AG04449 (cell line): Measurements from ENCODE around the gene RSU1.
"Not testable (repeated sequence)": the region's sequence is repeated elsewhere in the genome, so short reads cannot be mapped to it uniquely, and the experiment has no call there.

ENCODE experiments used
- CTCF ChIA-PET: fragments of 350-600 bp; formaldehyde crosslinking; extraction: SDS; loops from one replicate; lab custom pipeline; 2021; ENCODE audit warnings: antibody characterized with exemption; lab: Yijun Ruan, JAX
- POLR2A ChIA-PET: fragments of 400-600, 350-600 bp; formaldehyde crosslinking; extraction: SDS; loops from one replicate; lab custom pipeline; 2020; ENCODE audit warnings: antibody characterized with exemption, inconsistent platforms; lab: Yijun Ruan, JAX
- DNase-seq: peaks from one replicate; pipeline ENCODE4 v3.0.0-alpha.2; 2010; ENCODE audit warnings: low read depth, low spot score
- H3K4me3 ChIP-seq: 2 replicates; pipeline ENCODE4 v1.5.1; 2011; ENCODE audit warnings: low read depth, mild to moderate bottlenecking, control low read depth, low read length
- CTCF ChIP-seq: IDR thresholded peaks from one replicate; pipeline ENCODE4 v1.5.1; 2011; ENCODE audit warnings: mild to moderate bottlenecking, moderate library complexity, low read length, control low read depth, inconsistent platforms; ENCODE audit not compliant: insufficient read depth; ENCODE audit errors: missing control alignments

RSU1 gene

GRCh38 chr10:16832351-16833080 lies 15.3 kb upstream of the RSU1 start:
- no peak for TF ChIP-seq CTCF
- H3K4me3 ChIP-seq, result no peak overlapping the region
- peak; percentile 84 for DNase-seq
- ChIA-PET CTCF (interaction anchor here (0.6 to 2.5 kb wide), 7 partner anchors 8 to 733 kb away, joined by 3 to 19 read pairs (median 3); no protein-coding TSS in a partner anchor), POLR2A (interaction anchor here (0.7 to 2.3 kb wide), 5 partner anchors 15 to 406 kb away, joined by 3 to 7 read pairs (median 4); partner anchors contain the start of genes RSU1 and VIM)

- H3K4me3 ChIP-seq, result no peak overlapping the region
- DNase-seq, result peak; percentile 53
- no peak for TF ChIP-seq CTCF
- ChIA-PET CTCF (interaction anchor here (0.8 to 3.6 kb wide), 13 partner anchors 9 to 949 kb away, joined by 3 to 35 read pairs (median 6); partner anchors contain the start of gene RSU1), POLR2A (interaction anchor here (0.6 to 0.7 kb wide), 2 partner anchors 160 to 197 kb away, joined by 3 read pairs; no protein-coding TSS in a partner anchor)
Observed at GRCh38 chr10:16828701-16829175, 11.5 kb upstream of the RSU1 start.

GRCh38 chr10:16828114-16828568 lies 10.9 kb upstream of the RSU1 start:
- POLR2A ChIA-PET, result no interaction called here
- peak; percentile 26 for TF ChIP-seq CTCF
- CTCF ChIA-PET, result interaction anchor here (0.8 to 3.6 kb wide), 21 partner anchors 9 to 949 kb away, joined by 3 to 35 read pairs (median 5); partner anchors contain the start of gene RSU1
- peak; percentile 31 for DNase-seq
- H3K4me3 ChIP-seq, result no peak overlapping the region

GRCh38 chr10:16827474-16827873 lies 10.2 kb upstream of the RSU1 start:
- CTCF ChIA-PET, result interaction anchor here (0.8 to 3.6 kb wide), 20 partner anchors 10 to 915 kb away, joined by 3 to 35 read pairs (median 5); partner anchors contain the start of gene RSU1
- H3K4me3 ChIP-seq, POLR2A ChIA-PET, DNase-seq: not testable (repeated sequence)

- ChIA-PET CTCF (interaction anchor here (1.1 to 2.5 kb wide), 2 partner anchors 11 to 468 kb away, joined by 3 to 9 read pairs; no protein-coding TSS in a partner anchor), POLR2A (no interaction called here)
- DNase-seq, result no peak
- no peak overlapping the region for H3K4me3 ChIP-seq
- TF ChIP-seq CTCF, result no peak
Observed at GRCh38 chr10:16822726-16823360, 5.6 kb upstream of the RSU1 start.

- ChIA-PET POLR2A (no interaction called here), CTCF (interaction anchor here (1.1 to 2.0 kb wide), 2 partner anchors 8 to 435 kb away, joined by 5 to 7 read pairs; no protein-coding TSS in a partner anchor)
- no peak for TF ChIP-seq CTCF
- H3K4me3 ChIP-seq, result no peak overlapping the region
- DNase-seq, result no peak
Observed at GRCh38 chr10:16822027-16822426, 4.8 kb upstream of the RSU1 start.
